GM19240 (cell line): ENCODE results near the gene SEC23A.

Experiments used
- DNase-seq: peaks from one replicate; pipeline ENCODE4 v3.0.0; 2011; ENCODE audit warnings: low spot score; ENCODE audit not compliant: insufficient read length

SEC23A gene

GRCh38 chr14:38991299-38991698 is 111.7 kb downstream of the SEC23A start:
- DNase-seq: no peak

DNA sequence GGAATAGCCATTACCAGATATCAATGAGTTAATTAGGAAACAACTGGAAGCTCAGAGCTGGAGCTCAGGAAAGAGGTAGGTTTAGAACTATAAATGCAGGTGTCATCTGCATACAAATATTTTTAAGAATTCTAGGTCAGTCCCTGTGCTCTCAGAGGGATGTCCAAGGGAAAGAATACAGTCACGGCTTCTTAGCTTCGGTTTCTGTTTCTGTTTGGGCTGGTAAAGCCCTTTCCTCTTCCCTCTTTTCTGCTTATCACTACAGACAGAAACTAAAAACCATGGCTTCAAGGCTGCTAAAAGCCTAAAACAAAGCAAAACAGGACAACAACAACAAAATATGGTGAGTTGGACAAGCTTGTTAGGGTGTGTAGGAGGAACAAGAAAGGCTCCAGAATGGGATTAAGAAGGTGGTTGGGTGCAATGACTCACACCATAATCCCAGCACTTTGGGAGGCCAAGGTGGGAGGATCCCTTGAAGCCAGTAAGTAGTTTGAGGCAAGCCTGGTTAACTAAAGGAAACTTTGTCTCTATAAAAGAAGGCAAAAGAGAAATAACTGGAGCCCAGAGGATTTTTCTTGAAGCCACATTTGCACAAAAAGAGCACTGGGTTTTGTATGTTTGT is 113.0 kb downstream of the SEC23A start:
- no peak for DNase-seq

DNA sequence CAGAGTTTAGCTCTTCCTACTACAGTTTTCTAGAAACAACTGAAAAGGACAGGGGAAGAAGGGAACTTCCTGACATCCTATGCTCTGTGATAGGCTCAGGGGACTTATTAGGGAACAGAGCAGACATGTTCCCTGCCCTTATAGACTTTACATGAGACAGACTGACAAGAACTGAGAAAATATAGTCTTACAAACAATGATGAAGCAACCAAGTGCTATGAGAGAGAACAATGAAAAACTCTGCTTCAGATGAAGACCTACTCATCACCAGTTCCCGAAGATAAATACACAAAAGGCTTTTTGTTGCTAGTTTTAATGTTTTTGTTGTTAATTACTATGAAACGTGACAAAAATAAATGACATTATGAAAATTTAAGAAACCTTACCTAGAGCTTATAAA is 115.3 kb downstream of the SEC23A start:
- DNase-seq: no peak

- no peak for DNase-seq
Measured at GRCh38 chr14:38982837-38983236, 120.2 kb downstream of the SEC23A start.

- no peak for DNase-seq
Measured at GRCh38 chr14:38982278-38982677, 120.8 kb downstream of the SEC23A start.
